ENCODE data around the gene SLC25A1. TPM values are rescaled to one million over a fixed set of nuclear protein-coding genes. Genes with fewer than 3 reads are reported as not detected.

Gene SLC25A1
- polyA plus RNA-seq, 1 of the 3 experiments (the other 2 are of a cell fraction) = 44.7 TPM

- Histone ChIP-seq H3K27me3 (ENCODE audit: insufficient read depth) (no peaks in the 10 kb centered on the region), H3K36me3 (replicated peaks in 1 of 2; ENCODE audit: control insufficient read depth in 1 of 2, insufficient read depth in 2 of 2, low read length in 1 of 2) (peaks cover 0 to 10% of the 10 kb centered on the region in 2 experiments)
Measured at GRCh38 chr22:19193879-19194278, 15.3 kb upstream of the SLC25A1 start.

GRCh38 chr22:19187716-19188563 is 9.4 kb upstream of the SLC25A1 start:
- POLR2A ChIA-PET = no interaction called here
- no peaks in the 10 kb centered on the region for H3F3A ChIP-seq (replicated peaks; ENCODE audit: insufficient read depth)
- 77% methylated on average over 6 of the region's 6 CpGs for WGBS (ENCODE audit: low lambda C conversion rate)

More at GRCh38 chr22:19193879-19194278, 15.3 kb upstream of the SLC25A1 start:
- no peaks in the 10 kb centered on the region for H3K9me2 ChIP-seq
- TF ChIP-seq MXI1 (IDR thresholded peaks at IDR 0.05; ENCODE audit: low read depth, low read length) (no peak), GABPA (IDR thresholded peaks at IDR 0.05; ENCODE audit: low read depth) (no peak), MEF2A (IDR thresholded peaks at IDR 0.05; ENCODE audit: borderline replicate concordance, low read depth) (no peak), POLR2AphosphoS5 (IDR thresholded peaks at IDR 0.05; ENCODE audit: low read depth, low read length) (no peak), ELF1 (IDR thresholded peaks at IDR 0.05) (no peak), EZH2phosphoT487 (IDR thresholded peaks at IDR 0.05; ENCODE audit: borderline replicate concordance, low read depth) (no peak), TEAD4 (IDR thresholded peaks at IDR 0.05; ENCODE audit: borderline replicate concordance, insufficient read depth) (no peak), RCOR1 (IDR thresholded peaks at IDR 0.05; ENCODE audit: low read length) (no peak)
- TF ChIP-seq, protein P1, sequence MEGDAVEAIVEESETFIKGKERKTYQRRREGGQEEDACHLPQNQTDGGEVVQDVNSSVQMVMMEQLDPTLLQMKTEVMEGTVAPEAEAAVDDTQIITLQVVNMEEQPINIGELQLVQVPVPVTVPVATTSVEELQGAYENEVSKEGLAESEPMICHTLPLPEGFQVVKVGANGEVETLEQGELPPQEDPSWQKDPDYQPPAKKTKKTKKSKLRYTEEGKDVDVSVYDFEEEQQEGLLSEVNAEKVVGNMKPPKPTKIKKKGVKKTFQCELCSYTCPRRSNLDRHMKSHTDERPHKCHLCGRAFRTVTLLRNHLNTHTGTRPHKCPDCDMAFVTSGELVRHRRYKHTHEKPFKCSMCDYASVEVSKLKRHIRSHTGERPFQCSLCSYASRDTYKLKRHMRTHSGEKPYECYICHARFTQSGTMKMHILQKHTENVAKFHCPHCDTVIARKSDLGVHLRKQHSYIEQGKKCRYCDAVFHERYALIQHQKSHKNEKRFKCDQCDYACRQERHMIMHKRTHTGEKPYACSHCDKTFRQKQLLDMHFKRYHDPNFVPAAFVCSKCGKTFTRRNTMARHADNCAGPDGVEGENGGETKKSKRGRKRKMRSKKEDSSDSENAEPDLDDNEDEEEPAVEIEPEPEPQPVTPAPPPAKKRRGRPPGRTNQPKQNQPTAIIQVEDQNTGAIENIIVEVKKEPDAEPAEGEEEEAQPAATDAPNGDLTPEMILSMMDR (IDR thresholded peaks at IDR 0.05) = no peak
- peaks cover 0 to 19% of the 10 kb centered on the region in 2 experiments; a peak in 1 of 4 replicates for H3K4me1 ChIP-seq (ENCODE audit: control insufficient read depth in 1 of 2, insufficient read depth in 2 of 2, low read depth in 1 of 2, low read length in 1 of 2)
- no peak overlapping the region for H3K4me3 ChIP-seq (ENCODE audit: low read depth in 2 of 2, low read length in 1 of 2)
- no peaks in the 10 kb centered on the region for H3K79me2 ChIP-seq (ENCODE audit: insufficient read depth)
- CTCF ChIA-PET = interaction anchor here (0.7 to 5.5 kb wide), 2 partner anchors 15 to 106 kb away, joined by 3 to 28 read pairs; partner anchors contain the start of gene SLC25A1
- no peaks in the 10 kb centered on the region for H4K20me1 ChIP-seq (ENCODE audit: insufficient read depth)
- H2AFZ ChIP-seq (ENCODE audit: low read depth) = no peak overlapping the region
- DNase-seq = no peak
- H3K27ac ChIP-seq (ENCODE audit: low read depth in 2 of 2, low read length in 1 of 2) = no peak overlapping the region
- WGBS (ENCODE audit: low lambda C conversion rate) = 93% methylated on average over 6 of the region's 6 CpGs
- no peak overlapping the region for H3K9ac ChIP-seq
- no peaks in the 10 kb centered on the region for H3F3A ChIP-seq (replicated peaks; ENCODE audit: insufficient read depth)
- POLR2A ChIA-PET = interaction anchor here (1.0 kb wide), 1 partner anchor 15 kb away, joined by 4 read pairs; the partner anchor contains the start of gene SLC25A1
- H3K9me3 ChIP-seq = no peaks in the 10 kb centered on the region
- no peak overlapping the region for H3K4me2 ChIP-seq

More at GRCh38 chr22:19187716-19188563, 9.4 kb upstream of the SLC25A1 start:
- Histone ChIP-seq H3K36me3 (replicated peaks in 1 of 2; ENCODE audit: control insufficient read depth in 1 of 2, insufficient read depth in 2 of 2, low read length in 1 of 2) (peaks cover 4% of the 10 kb centered on the region in 2 experiments), H3K27ac (ENCODE audit: low read depth in 2 of 2, low read length in 1 of 2) (no peak overlapping the region), H4K20me1 (ENCODE audit: insufficient read depth) (no peaks in the 10 kb centered on the region), H3K4me2 (no peak overlapping the region), H3K4me3 (ENCODE audit: low read depth in 2 of 2, low read length in 1 of 2) (no peak overlapping the region), H3K27me3 (ENCODE audit: insufficient read depth) (no peaks in the 10 kb centered on the region), H3K9ac (no peak overlapping the region), H3K9me2 (no peaks in the 10 kb centered on the region), H2AFZ (ENCODE audit: low read depth) (no peak overlapping the region), H3K9me3 (no peaks in the 10 kb centered on the region), H3K4me1 (ENCODE audit: control insufficient read depth in 1 of 2, insufficient read depth in 2 of 2, low read depth in 1 of 2, low read length in 1 of 2) (peaks cover 0 to 3% of the 10 kb centered on the region in 2 experiments; a peak in 1 of 4 replicates), H3K79me2 (ENCODE audit: insufficient read depth) (no peaks in the 10 kb centered on the region)
- TF ChIP-seq MAX (IDR thresholded peaks at IDR 0.05; ENCODE audit: low read depth) (no peak), POLR2AphosphoS5 (IDR thresholded peaks at IDR 0.05; ENCODE audit: low read depth, low read length) (no peak), SIN3A (IDR thresholded peaks at IDR 0.05; ENCODE audit: borderline replicate concordance, low read depth, low read length) (no peak), NFIC (IDR thresholded peaks at IDR 0.05; ENCODE audit: borderline replicate concordance) (no peak), FOSL2 (IDR thresholded peaks at IDR 0.05; ENCODE audit: borderline replicate concordance, low read depth) (no peak), SMC3 (IDR thresholded peaks at IDR 0.05; ENCODE audit: low read depth, low read length) (no peak), TAF1 (IDR thresholded peaks at IDR 0.05; ENCODE audit: borderline replicate concordance, low read depth, low read length) (no peak), IRF3 (IDR thresholded peaks at IDR 0.05; ENCODE audit: low read depth, low read length) (no peak), FOXM1 (IDR thresholded peaks at IDR 0.05; ENCODE audit: low read depth) (no peak), GABPA (IDR thresholded peaks at IDR 0.05; ENCODE audit: low read depth) (no peak), CHD2 (IDR thresholded peaks at IDR 0.05; ENCODE audit: low read length, partially characterized antibody) (no peak)
- CTCF ChIA-PET = no interaction called here
- no peak for DNase-seq
